ENCODE data around the gene RABGAP1L.

- TF ChIP-seq CTCF (conservative IDR thresholded peaks at IDR 0.05) (no peak), ZFX (IDR thresholded peaks at IDR 0.05) (no peak)
These were observed 269.4 kb downstream of the RABGAP1L start for GRCh38 chr1:174428739-174429138.

Measured in C4-2B (cell line).